SU-DHL-6 (cell line): ENCODE results near the gene LY6G6D.

Source experiments
- EZH2phosphoT487 ChIP-seq: fragments of 200-600 bp; sonication (generic), shearing (Covaris generic); conservative IDR thresholded peaks from 2 replicates; pipeline ENCODE4 v1.6.1; 2018; ENCODE audit warnings: mild to moderate bottlenecking, antibody characterized with exemption, low read length, moderate library complexity, mixed read lengths
- TF ChIP-seq, protein P1 (sequence below): fragments of 200-600 bp; sonication (generic); IDR thresholded peaks from one replicate; pipeline ENCODE4 v1.5.1; 2017; ENCODE audit warnings: antibody characterized with exemption, mild to moderate bottlenecking, low read length, moderate library complexity; ENCODE audit not compliant: insufficient read depth, poor library complexity, severe bottlenecking

DNA sequence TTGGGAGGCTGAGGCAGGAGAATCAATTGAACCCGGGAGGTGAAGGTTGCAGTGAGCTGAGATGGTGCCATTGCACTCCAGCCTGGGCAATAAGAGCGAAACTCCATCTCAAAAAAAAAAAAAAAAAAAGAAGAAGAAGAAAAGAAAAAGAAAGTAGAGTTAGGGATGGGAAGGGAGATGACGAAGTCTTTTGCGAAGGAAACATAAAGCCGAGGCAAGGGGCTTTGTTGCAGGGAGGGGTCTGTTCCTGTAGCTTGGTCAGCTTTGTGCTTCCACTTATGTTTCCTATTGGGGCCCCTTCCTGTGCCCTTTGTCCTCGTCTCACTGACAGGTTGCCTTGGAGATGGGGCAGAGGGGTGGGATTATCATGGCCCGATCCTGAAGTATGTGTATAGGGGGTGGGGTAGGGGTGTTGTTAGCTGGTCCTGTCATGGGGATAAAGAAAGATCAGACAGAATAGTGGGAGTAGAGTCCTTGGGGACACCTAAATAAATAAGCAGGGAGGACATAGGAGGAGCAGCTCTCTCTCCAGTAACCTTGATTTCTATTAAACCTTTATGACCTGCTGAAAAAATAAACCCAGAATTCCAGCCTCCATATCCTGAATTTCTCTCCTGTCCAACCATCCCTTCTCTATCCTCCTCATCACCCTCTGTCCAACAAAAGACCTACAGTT, 22.3 kb downstream of the LY6G6D start:
- TF ChIP-seq, protein P1, sequence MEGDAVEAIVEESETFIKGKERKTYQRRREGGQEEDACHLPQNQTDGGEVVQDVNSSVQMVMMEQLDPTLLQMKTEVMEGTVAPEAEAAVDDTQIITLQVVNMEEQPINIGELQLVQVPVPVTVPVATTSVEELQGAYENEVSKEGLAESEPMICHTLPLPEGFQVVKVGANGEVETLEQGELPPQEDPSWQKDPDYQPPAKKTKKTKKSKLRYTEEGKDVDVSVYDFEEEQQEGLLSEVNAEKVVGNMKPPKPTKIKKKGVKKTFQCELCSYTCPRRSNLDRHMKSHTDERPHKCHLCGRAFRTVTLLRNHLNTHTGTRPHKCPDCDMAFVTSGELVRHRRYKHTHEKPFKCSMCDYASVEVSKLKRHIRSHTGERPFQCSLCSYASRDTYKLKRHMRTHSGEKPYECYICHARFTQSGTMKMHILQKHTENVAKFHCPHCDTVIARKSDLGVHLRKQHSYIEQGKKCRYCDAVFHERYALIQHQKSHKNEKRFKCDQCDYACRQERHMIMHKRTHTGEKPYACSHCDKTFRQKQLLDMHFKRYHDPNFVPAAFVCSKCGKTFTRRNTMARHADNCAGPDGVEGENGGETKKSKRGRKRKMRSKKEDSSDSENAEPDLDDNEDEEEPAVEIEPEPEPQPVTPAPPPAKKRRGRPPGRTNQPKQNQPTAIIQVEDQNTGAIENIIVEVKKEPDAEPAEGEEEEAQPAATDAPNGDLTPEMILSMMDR = no peak
- TF ChIP-seq EZH2phosphoT487 = no peak
